ENCODE measurements around the gene PRKG1.

The PRKG1 gene

DNA sequence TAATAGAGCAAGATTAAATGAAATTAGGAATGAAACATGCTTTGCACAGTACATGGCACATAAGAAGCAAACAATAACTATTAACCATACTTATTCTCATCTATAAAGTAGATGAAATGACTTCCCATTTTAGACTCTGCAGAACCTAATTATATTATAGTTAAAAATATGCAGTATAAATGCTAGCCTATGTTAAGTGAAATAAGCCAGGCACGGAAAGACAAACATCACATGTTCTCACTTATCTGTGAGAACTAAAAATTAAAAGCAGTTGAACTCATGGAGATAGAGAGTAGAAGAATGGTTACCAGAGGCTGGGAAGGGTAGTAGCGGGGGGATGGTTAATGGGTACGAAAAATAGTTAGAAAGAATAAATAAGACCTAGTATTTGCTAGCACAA, 247.0 kb downstream of the PRKG1 start:
- in situ Hi-C loops (cut with MboI; ENCODE audit: low pct_unique_long_range_greater_than_20kb, low sequenced_read_pairs, unreplicated experiment), result no loop called here

DNA sequence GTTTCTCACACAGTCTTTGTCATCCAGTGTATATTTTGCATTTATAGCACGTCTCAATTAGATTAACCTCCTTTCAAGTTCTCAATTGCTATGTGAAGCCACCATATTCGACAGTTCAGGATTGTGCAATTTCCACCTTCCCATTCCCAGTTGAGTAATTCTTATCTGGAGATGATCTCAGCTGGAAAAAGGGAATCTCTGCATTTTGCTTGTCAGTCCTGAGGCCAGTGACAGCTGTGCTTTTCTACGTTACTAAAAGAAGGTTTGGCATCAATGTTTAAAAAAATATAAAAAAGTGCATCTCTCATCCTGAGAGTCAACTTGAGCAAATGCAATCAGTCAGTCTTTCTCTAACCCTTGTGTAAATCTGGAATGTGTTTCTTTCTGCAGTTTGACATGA, 247.7 kb downstream of the PRKG1 start:
- in situ Hi-C loops (cut with MboI; ENCODE audit: low pct_unique_long_range_greater_than_20kb, low sequenced_read_pairs, unreplicated experiment), result no loop called here
- TF ChIP-seq, protein P1, sequence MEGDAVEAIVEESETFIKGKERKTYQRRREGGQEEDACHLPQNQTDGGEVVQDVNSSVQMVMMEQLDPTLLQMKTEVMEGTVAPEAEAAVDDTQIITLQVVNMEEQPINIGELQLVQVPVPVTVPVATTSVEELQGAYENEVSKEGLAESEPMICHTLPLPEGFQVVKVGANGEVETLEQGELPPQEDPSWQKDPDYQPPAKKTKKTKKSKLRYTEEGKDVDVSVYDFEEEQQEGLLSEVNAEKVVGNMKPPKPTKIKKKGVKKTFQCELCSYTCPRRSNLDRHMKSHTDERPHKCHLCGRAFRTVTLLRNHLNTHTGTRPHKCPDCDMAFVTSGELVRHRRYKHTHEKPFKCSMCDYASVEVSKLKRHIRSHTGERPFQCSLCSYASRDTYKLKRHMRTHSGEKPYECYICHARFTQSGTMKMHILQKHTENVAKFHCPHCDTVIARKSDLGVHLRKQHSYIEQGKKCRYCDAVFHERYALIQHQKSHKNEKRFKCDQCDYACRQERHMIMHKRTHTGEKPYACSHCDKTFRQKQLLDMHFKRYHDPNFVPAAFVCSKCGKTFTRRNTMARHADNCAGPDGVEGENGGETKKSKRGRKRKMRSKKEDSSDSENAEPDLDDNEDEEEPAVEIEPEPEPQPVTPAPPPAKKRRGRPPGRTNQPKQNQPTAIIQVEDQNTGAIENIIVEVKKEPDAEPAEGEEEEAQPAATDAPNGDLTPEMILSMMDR (IDR thresholded peaks at IDR 0.05; ENCODE audit: extremely low read depth, insufficient read depth, missing control alignments), result no peak
- no peak for DNase-seq (ENCODE audit: low spot score)

More for the DNA sequence above, 247.0 kb downstream of the PRKG1 start:
- no peak for DNase-seq (ENCODE audit: low spot score)
- TF ChIP-seq, protein P1 (IDR thresholded peaks at IDR 0.05; ENCODE audit: extremely low read depth, insufficient read depth, missing control alignments), result no peak

DNA sequence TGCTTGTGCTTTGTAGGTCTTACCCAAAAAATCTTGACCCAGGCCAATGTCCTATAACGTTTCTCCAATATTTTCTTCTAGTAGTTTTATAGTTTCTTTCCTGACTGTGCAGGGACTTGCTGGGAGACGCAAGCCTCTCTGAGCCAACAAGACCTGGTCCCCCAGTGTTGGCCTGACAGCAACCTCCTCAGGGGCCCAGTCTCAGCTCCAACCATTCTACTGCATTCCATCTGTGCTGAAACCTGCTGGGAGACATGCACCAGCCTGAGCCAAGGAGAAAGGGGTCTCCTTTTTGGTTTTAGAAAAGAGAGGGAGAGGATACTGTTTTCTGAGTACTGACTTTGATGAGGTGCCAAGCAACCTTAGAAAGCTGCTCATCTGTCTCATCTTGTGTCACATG, 251.4 kb downstream of the PRKG1 start:
- no peak for DNase-seq (ENCODE audit: low spot score)
- in situ Hi-C loops (cut with MboI; ENCODE audit: low pct_unique_long_range_greater_than_20kb, low sequenced_read_pairs, unreplicated experiment), result no loop called here
- TF ChIP-seq, protein P1 (IDR thresholded peaks at IDR 0.05; ENCODE audit: extremely low read depth, insufficient read depth, missing control alignments), result no peak

DNA sequence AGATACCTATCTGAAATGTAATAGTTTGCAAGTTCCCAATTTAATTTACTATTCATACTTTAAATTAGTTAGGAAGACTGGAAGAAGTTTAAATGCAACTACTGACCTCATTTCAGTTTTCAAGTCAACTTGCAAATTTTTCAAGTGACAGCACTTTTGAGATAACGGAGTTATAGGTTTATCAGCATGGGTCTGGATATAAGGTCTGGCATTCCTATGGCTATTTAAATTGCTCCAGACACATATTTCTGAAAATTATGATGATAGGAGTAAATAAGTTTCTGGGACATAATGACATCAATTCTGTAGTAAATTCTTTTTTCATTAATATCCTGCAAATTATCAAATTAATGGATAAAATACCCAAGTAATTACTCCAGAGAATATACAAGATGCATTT, 251.9 kb downstream of the PRKG1 start:
- no peak for DNase-seq (ENCODE audit: low spot score)
- TF ChIP-seq, protein P1 (IDR thresholded peaks at IDR 0.05; ENCODE audit: extremely low read depth, insufficient read depth, missing control alignments), result no peak
- in situ Hi-C loops (cut with MboI; ENCODE audit: low pct_unique_long_range_greater_than_20kb, low sequenced_read_pairs, unreplicated experiment), result no loop called here

DNA sequence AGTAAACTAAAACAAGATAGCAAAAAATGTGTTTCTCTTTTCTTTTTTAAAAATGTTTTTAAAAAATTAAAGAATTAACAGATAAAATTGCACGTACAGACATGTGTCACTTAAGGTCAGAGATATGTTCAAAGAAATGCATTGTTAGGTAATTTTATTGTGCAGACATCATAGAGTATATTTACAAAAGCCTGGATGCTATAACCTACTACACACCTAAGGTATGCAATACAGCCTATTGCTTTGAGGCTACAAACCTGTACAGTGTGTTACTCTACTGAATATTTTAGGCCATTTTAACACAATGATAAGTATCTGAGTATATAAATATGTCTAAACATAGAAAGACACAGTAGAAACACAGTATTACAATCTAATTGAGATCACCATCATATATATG, 253.1 kb downstream of the PRKG1 start:
- in situ Hi-C loops (cut with MboI; ENCODE audit: low pct_unique_long_range_greater_than_20kb, low sequenced_read_pairs, unreplicated experiment), result no loop called here
- DNase-seq (ENCODE audit: low spot score), result no peak
- TF ChIP-seq, protein P1 (IDR thresholded peaks at IDR 0.05; ENCODE audit: extremely low read depth, insufficient read depth, missing control alignments), result no peak

DNA sequence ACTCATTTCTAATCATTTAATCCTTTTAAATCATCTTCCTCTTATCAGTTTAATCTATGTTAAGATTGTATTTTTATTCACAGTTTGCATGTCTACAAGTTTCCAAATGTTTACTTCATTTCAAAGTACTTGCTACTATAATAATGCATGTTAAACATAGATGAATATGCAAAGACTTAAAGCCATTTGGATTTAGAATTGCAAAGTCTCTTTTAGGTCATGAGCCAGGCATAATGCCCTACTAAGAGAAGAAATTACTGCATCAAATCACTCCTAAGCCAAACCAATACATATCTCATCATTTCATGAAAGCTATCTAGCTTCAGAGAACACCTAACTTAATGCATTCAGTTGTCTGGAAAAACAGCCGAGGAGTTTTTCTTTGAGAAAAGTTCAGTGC, 266.1 kb downstream of the PRKG1 start:
- DNase-seq (ENCODE audit: low spot score), result no peak
- in situ Hi-C loops (cut with MboI; ENCODE audit: low pct_unique_long_range_greater_than_20kb, low sequenced_read_pairs, unreplicated experiment), result no loop called here
- TF ChIP-seq, protein P1 (IDR thresholded peaks at IDR 0.05; ENCODE audit: extremely low read depth, insufficient read depth, missing control alignments), result no peak
